Measurements from ENCODE around the gene CHRNA10. TPM values are rescaled to one million over a fixed set of nuclear protein-coding genes. Genes with fewer than 3 reads are reported as not detected.
"Not testable (repeated sequence)": the region's sequence is repeated elsewhere in the genome, so short reads cannot be mapped to it uniquely, and the experiment has no call there.

Gene CHRNA10
- total and polyA plus RNA-seq, 10 donors: 0.85 to 5.0 (median 2.0) TPM

DNA sequence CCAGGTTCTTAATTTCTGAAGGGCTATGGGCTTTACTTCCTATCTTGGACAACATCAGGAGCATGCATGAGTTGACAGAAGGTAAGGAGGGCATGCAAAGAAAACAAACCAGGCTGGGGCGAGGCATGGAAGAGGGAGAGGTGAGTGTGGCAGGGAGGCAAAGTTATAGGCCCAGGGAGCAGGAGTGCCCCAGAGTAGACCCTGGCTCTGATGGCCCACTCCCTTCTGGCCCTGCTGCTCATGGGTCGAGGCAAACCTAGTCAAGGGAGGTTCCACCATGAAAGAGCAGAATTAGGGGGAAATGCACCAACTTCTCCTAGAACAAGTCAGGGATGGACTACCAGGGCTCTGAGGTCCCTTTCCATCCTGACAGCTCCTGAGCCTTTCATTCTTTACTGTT lies 10.2 kb downstream of the CHRNA10 start:
- 74 to 91% (median 79%) methylated on average over 2 of the region's 2 CpGs for WGBS, 5 donors

DNA sequence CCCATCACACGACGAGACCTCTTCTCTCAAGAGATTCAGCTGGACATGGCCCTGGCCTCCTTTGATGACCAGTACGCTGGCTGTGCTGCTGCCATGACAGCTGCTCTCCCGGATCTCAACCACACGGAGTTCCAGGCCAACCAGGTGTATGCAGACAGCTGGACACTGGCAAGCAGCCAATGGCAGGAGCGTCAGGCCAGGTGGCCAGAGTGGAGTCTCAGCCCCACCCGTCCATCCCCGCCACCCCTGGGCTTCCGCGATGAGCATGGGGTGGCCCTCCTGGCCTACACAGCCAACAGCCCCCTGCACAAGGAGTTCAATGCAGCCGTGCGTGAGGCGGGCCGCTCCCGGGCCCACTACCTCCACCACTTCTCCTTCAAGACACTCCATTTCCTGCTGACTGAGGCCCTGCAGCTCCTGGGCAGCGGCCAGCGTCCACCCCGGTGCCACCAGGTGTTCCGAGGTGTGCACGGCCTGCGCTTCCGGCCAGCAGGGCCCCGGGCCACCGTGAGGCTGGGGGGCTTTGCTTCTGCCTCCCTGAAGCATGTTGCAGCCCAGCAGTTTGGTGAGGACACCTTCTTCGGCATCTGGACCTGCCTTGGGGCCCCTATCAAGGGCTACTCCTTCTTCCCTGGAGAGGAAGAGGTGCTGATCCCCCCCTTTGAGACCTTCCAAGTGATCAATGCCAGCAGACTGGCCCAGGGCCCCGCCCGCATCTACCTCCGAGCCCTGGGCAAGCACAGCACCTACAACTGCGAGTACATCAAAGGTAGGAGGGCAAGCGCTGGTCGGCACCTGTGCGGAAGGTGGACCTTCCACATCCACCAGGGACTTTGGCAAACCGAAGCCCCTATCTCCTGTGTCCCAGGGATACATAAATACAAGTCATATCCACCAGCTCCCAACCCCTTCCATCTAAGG lies 11.3 kb downstream of the CHRNA10 start:
- TF ChIP-seq POLR2A (IDR thresholded peaks at IDR 0.05) (no peak), POLR2AphosphoS5 (IDR thresholded peaks at IDR 0.05) (peak in 1 of 3 donors; percentile 21), CTCF (IDR thresholded peaks at IDR 0.05 in 8 of 11, conservative IDR thresholded peaks at IDR 0.05 in 3 of 11) (no peak)
- no peak for DNase-seq
- no peak overlapping the region for H3K27ac ChIP-seq

More for the DNA sequence above, 10.2 kb downstream of the CHRNA10 start:
- Histone ChIP-seq H3K4me1 (no peaks in the 10 kb centered on the region), H3K36me3 (peaks cover 0 to 22% (median 14%) of the 10 kb centered on the region in 6 donors), H3K4me3 (no peak overlapping the region), H3K27me3 (replicated peaks in 1 of 7) (peaks cover 0 to 13% (median 0%) of the 10 kb centered on the region in 7 donors), H3K27ac (no peak overlapping the region), H3K9me3 (no peaks in the 10 kb centered on the region)
- no peak for DNase-seq
- no peak for TF ChIP-seq POLR2AphosphoS5 (IDR thresholded peaks at IDR 0.05)
- no peak for TF ChIP-seq POLR2A (IDR thresholded peaks at IDR 0.05)
- TF ChIP-seq CTCF (IDR thresholded peaks at IDR 0.05 in 8 of 11, conservative IDR thresholded peaks at IDR 0.05 in 3 of 11): no peak
- intact Hi-C loops (cut with DNase I; ENCODE audit: low total_unique reads): no loop called here

DNA sequence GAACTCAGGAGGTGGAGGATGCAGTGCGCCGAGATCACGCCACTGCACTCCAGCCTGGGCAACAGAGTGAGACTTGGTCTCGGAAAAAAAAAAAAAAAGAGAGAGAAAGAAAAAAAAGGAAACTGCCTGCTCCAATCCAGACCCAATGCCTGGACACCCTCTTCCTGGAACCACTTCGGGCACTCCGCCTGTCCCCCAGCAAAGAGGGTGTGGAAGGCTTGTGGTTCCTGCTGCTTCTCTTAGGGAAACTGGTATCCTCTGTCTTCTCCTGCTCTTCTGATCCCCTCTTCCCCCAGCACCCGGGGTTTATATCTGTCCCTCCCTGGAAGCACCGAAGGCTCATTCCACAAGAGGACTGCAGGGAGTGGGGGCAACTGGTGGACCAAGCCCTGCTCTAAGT lies 12.9 kb downstream of the CHRNA10 start:
- TF ChIP-seq POLR2A (IDR thresholded peaks at IDR 0.05) (no peak), CTCF (IDR thresholded peaks at IDR 0.05 in 8 of 11, conservative IDR thresholded peaks at IDR 0.05 in 3 of 11) (no peak), POLR2AphosphoS5 (IDR thresholded peaks at IDR 0.05) (no peak)

More for the DNA sequence above, 11.3 kb downstream of the CHRNA10 start:
- 90 to 94% (median 92%) methylated on average over 21 to 33 of the region's 33 CpGs for WGBS, 5 donors
- no peak overlapping the region for H3K4me3 ChIP-seq
- intact Hi-C loops (cut with DNase I; ENCODE audit: low total_unique reads): no loop called here
- H3K4me1 ChIP-seq: no peaks in the 10 kb centered on the region
- no peaks in the 10 kb centered on the region for H3K9me3 ChIP-seq
- H3K27me3 ChIP-seq (replicated peaks in 1 of 7): peaks cover 0 to 17% (median 0%) of the 10 kb centered on the region in 7 donors
- H3K36me3 ChIP-seq: peaks cover 0 to 11% (median 5%) of the 10 kb centered on the region in 6 donors

DNA sequence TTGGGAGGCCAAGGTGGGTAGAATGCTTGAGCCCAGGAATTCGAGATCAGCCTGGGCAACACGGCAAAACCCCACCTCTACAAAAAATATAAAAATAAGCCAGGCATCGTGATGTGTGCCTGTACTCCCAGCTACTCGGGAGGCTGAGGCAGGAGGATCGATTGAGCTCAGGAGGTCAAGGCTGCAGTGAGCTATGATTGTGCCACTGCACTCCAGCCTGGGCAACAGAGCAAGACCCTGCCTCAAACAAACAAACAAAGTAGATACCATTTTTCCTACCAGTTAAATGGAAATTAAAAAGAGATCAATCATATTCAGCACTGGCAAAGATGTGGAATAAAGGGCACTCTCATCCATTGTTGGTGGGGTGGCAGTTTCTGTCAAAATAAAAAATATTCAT lies 13.9 kb downstream of the CHRNA10 start:
- H3K4me1 ChIP-seq; H3K36me3 ChIP-seq; H3K9me3 ChIP-seq; H3K4me3 ChIP-seq; H3K27ac ChIP-seq; DNase-seq; intact Hi-C loops (cut with DNase I; ENCODE audit: low total_unique reads): not testable (repeated sequence)
- peaks cover 0 to 18% (median 0%) of the 10 kb centered on the region in 7 donors for H3K27me3 ChIP-seq (replicated peaks in 1 of 7)
- 80 to 87% (median 83%) methylated on average over 5 of the region's 5 CpGs for WGBS, 5 donors

More for the DNA sequence above, 12.9 kb downstream of the CHRNA10 start:
- no peak for DNase-seq
- intact Hi-C loops (cut with DNase I; ENCODE audit: low total_unique reads): no loop called here
- Histone ChIP-seq H3K36me3 (no peaks in the 10 kb centered on the region), H3K27me3 (replicated peaks in 1 of 7) (peaks cover 0 to 18% (median 0%) of the 10 kb centered on the region in 7 donors), H3K27ac (no peak overlapping the region), H3K9me3 (no peaks in the 10 kb centered on the region), H3K4me1 (no peaks in the 10 kb centered on the region), H3K4me3 (no peak overlapping the region)
- WGBS, 5 donors: 85 to 95% (median 93%) methylated on average over 8 of the region's 8 CpGs

Data from spleen (tissue), 11 donors.